Measurements from ENCODE around the gene STARD8.

DNA sequence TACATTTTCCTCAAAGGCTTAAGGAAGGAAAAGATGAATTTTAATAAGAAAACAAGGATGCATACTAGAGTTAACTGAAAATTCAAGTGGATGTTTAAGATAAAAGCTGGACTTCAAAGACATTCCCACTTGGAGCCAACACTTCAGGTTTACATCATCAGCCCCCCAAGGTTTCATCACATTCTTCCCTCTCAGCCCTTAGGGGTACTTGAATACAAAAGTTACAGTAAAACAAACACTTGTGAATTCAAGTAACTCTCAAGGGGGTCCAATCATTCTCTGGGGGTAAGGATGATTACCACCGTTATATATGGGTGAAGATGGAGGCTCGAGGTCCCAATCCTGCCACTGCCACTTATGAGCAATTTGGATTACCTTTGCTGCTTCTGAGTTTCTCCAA, 36.1 kb downstream of the STARD8 start:
- TF ChIP-seq CTCF (IDR thresholded peaks at IDR 0.05; ENCODE audit: low read depth, low read length), result no peak
- no peak for TF ChIP-seq EZH2phosphoT487 (IDR thresholded peaks at IDR 0.05; ENCODE audit: low read depth)

Measured in OCI-LY3 (cell line).